CD14-positive monocyte (primary cell): ENCODE results near the gene SEMA6B. TPM values are rescaled to one million over a fixed set of nuclear protein-coding genes. Genes with fewer than 3 reads are reported as not detected.
A peak's percentile ranks its signal among the peaks of the same experiment; 100 is the strongest.

Experiments used
- DNase-seq, 3 donors: peaks; one replicate each; pipeline ENCODE4 v3.0.0-alpha.2; 2011 to 2022
- H2AFZ ChIP-seq: 2 replicates; pipeline ENCODE4 v1.6.0; 2012; ENCODE audit warnings: mild to moderate bottlenecking, low read depth, low read length, inconsistent platforms; ENCODE audit not compliant: insufficient read depth, poor library complexity, severe bottlenecking
- H3K27ac ChIP-seq, 2 donors: 1 replicate in 1 of 2; 2 replicates in 1 of 2; pipeline ENCODE4 v1.5.1; 2012 to 2013; ENCODE audit warnings: low read length in 2 of 2, control low read depth in 1 of 2, inconsistent platforms in 1 of 2, low read depth in 1 of 2, mild to moderate bottlenecking in 1 of 2
- H3K27me3 ChIP-seq, 2 donors: one replicate each; pipeline versions ENCODE4 v1.6.0 to v1.6.1; 2011 to 2013; ENCODE audit warnings: low read length in 2 of 2; ENCODE audit not compliant: control insufficient read depth in 2 of 2, insufficient read depth in 2 of 2
- H3K36me3 ChIP-seq, 2 donors: replicated peaks in 1 of 2; 1 replicate in 1 of 2; 2 replicates in 1 of 2; pipeline versions ENCODE4 v1.5.1 to v1.6.1; 2012 to 2013; ENCODE audit warnings: low read length in 2 of 2, control low read depth in 1 of 2, inconsistent platforms in 1 of 2, mild to moderate bottlenecking in 1 of 2; ENCODE audit not compliant: insufficient read depth in 2 of 2, control insufficient read depth in 1 of 2
- H3K4me1 ChIP-seq, 2 donors: 1 replicate in 1 of 2; 2 replicates in 1 of 2; pipeline versions ENCODE4 v1.5.1 to v1.6.1; 2012 to 2013; ENCODE audit warnings: low read length in 2 of 2, control low read depth in 1 of 2, inconsistent platforms in 1 of 2, mild to moderate bottlenecking in 1 of 2, moderate library complexity in 1 of 2; ENCODE audit not compliant: insufficient read depth in 2 of 2, control insufficient read depth in 1 of 2
- H3K4me2 ChIP-seq: replicated peaks from 2 replicates; pipeline ENCODE3; 2012; ENCODE audit warnings: low read length, moderate library complexity, mild to moderate bottlenecking; ENCODE audit not compliant: poor library complexity, severe bottlenecking; ENCODE audit errors: extremely low read depth
- H3K4me3 ChIP-seq, 3 experiments: fragments of 200-600 bp in 1 of 3; sonication (generic) in 1 of 3; replicated peaks in 1 of 3; 1 replicate in 2 of 3; 2 replicates in 1 of 3; pipeline ENCODE4 v1.5.1; 2011 to 2013; ENCODE audit warnings: low read length in 3 of 3, mild to moderate bottlenecking in 3 of 3, control low read depth in 2 of 3, low read depth in 2 of 3, inconsistent platforms in 1 of 3, moderate library complexity in 1 of 3
- H3K79me2 ChIP-seq: 2 replicates; pipeline ENCODE4 v1.6.0; 2012; ENCODE audit warnings: mild to moderate bottlenecking, control low read depth, inconsistent platforms, low read length, moderate library complexity; ENCODE audit not compliant: insufficient read depth
- H3K9ac ChIP-seq: 2 replicates; pipeline ENCODE4 v1.6.0; 2017; ENCODE audit warnings: low read length, mild to moderate bottlenecking; ENCODE audit not compliant: insufficient read depth, poor library complexity, severe bottlenecking
- H3K9me3 ChIP-seq, 2 donors: replicated peaks in 1 of 2; 1 replicate in 1 of 2; 2 replicates in 1 of 2; pipeline versions ENCODE4 v1.5.1 to v1.6.1; 2012 to 2013; ENCODE audit warnings: low read length in 2 of 2, control low read depth in 1 of 2; ENCODE audit not compliant: control insufficient read depth in 1 of 2, insufficient read depth in 1 of 2
- H4K20me1 ChIP-seq: 2 replicates; pipeline ENCODE4 v1.6.0; 2012; ENCODE audit warnings: mild to moderate bottlenecking, low read length, control low read depth, moderate library complexity; ENCODE audit not compliant: insufficient read depth
- H3K27ac Mint-ChIP-seq, 7 donors: one replicate each; pipeline ENCODE4 v1.8.0; 2020; ENCODE audit warnings: mild to moderate bottlenecking in 7 of 7, mixed read lengths in 7 of 7, moderate library complexity in 6 of 7, inconsistent platforms in 2 of 7
- H3K27me3 Mint-ChIP-seq, 3 donors: one replicate each; pipeline ENCODE4 v1.8.0; 2021 to 2022; ENCODE audit warnings: low read depth in 3 of 3, mild to moderate bottlenecking in 3 of 3, mixed read lengths in 3 of 3, moderate library complexity in 3 of 3, inconsistent platforms in 1 of 3
- H3K36me3 Mint-ChIP-seq, 2 donors: one replicate each; pipeline ENCODE4 v1.8.0; 2020; ENCODE audit warnings: mixed read lengths in 2 of 2, inconsistent platforms in 1 of 2, mild to moderate bottlenecking in 1 of 2
- H3K4me1 Mint-ChIP-seq: one replicate; pipeline ENCODE4 v1.8.0; 2020; ENCODE audit warnings: mild to moderate bottlenecking, mixed read lengths
- H3K4me3 Mint-ChIP-seq, 2 donors: one replicate each; pipeline ENCODE4 v1.8.0; 2020; ENCODE audit warnings: mild to moderate bottlenecking in 2 of 2, mixed read lengths in 2 of 2, moderate library complexity in 1 of 2
- H3K9me3 Mint-ChIP-seq, 7 donors: one replicate each; pipeline ENCODE4 v1.8.0; 2020 to 2022; ENCODE audit warnings: mixed read lengths in 7 of 7, mild to moderate bottlenecking in 6 of 7, moderate library complexity in 6 of 7, inconsistent platforms in 2 of 7
- CTCF ChIP-seq: fragments of 200-600 bp; IDR thresholded peaks from one replicate; pipeline ENCODE4 v1.8.0; 2022; ENCODE audit warnings: antibody characterized with exemption, mild to moderate bottlenecking
- WGBS: methylation state at CpG from one replicate; pipeline ENCODE4 v1.1.5; 2013; ENCODE audit warnings: missing lambda C conversion rate; ENCODE audit not compliant: insufficient coverage; 5-methylcytosine and 5-hydroxymethylcytosine counted together
- intact Hi-C, 2 donors: fragments of 100-400 bp; cut with micrococcal nuclease; formaldehyde crosslinking; loops; one replicate each; pipeline versions ENCODE4 v1.15.0 to v1.15.1; 2023
- polyA plus RNA-seq, 3 donors: library from polyadenylated mRNA; depleted of rRNA in 1 of 3; unstranded in 2 of 3; stranded (reverse) in 1 of 3; fragments of 300-500 nt in 2 of 3; fragments of >200 nt in 1 of 3; fragmentation: Illumina TruSeq in 2 of 3; gene quantifications; 1 replicate in 2 of 3; 2 replicates in 1 of 3; pipeline ENCODE4 v1.2.3, GENCODE V29; 2012 to 2021

Gene SEMA6B
- polyA plus RNA-seq, 3 donors, result 0.12 to 1.6 (median 0.87) TPM

GRCh38 chr19:4499318-4499717 lies 60.2 kb downstream of the SEMA6B start:
- H3K4me3 Mint-ChIP-seq, result no peak overlapping the region
- no peak for DNase-seq
- Histone ChIP-seq H4K20me1 (no peaks in the 10 kb centered on the region), H3K79me2 (no peaks in the 10 kb centered on the region), H2AFZ (no peak overlapping the region), H3K4me2 (no peak overlapping the region), H3K36me3 (peaks cover 66 to 77% of the 10 kb centered on the region in 2 donors), H3K9me3 (no peaks in the 10 kb centered on the region), H3K27me3 (no peaks in the 10 kb centered on the region), H3K4me3 (no peak overlapping the region), H3K27ac (no peak overlapping the region), H3K9ac (no peak overlapping the region), H3K4me1 (no peaks in the 10 kb centered on the region)
- no peak for TF ChIP-seq CTCF
- H3K27me3 Mint-ChIP-seq, result no peaks in the 10 kb centered on the region
- no peaks in the 10 kb centered on the region for H3K4me1 Mint-ChIP-seq
- H3K27ac Mint-ChIP-seq, result no peak overlapping the region
- no peaks in the 10 kb centered on the region for H3K9me3 Mint-ChIP-seq
- peaks cover 32 to 50% of the 10 kb centered on the region in 2 donors for H3K36me3 Mint-ChIP-seq
- WGBS, result 97% methylated on average over 21 of the region's 23 CpGs
- intact Hi-C loops, result no loop called here

GRCh38 chr19:4498694-4499093 lies 60.8 kb downstream of the SEMA6B start:
- Histone ChIP-seq H3K9ac (no peak overlapping the region), H4K20me1 (no peaks in the 10 kb centered on the region), H3K4me2 (no peak overlapping the region), H3K27me3 (no peaks in the 10 kb centered on the region), H3K9me3 (no peaks in the 10 kb centered on the region), H3K4me3 (no peak overlapping the region), H3K27ac (no peak overlapping the region), H3K79me2 (no peaks in the 10 kb centered on the region), H2AFZ (no peak overlapping the region), H3K36me3 (peaks cover 71 to 84% of the 10 kb centered on the region in 2 donors), H3K4me1 (no peaks in the 10 kb centered on the region)
- H3K4me3 Mint-ChIP-seq, result no peak overlapping the region
- H3K36me3 Mint-ChIP-seq, result peaks cover 32 to 53% of the 10 kb centered on the region in 2 donors
- no peaks in the 10 kb centered on the region for H3K4me1 Mint-ChIP-seq
- no peaks in the 10 kb centered on the region for H3K27me3 Mint-ChIP-seq
- no peak for TF ChIP-seq CTCF
- whole genome bisulfite sequencing, result 100% methylated on average over 8 of the region's 12 CpGs
- no peak for DNase-seq
- peak overlapping the region in 1 of 7 donors; percentile 68 for H3K27ac Mint-ChIP-seq
- intact Hi-C loops, result no loop called here
- H3K9me3 Mint-ChIP-seq, result no peaks in the 10 kb centered on the region
